IMR-90 (cell line): ENCODE measurements around the gene BCL2L12. TPM values are rescaled to one million over a fixed set of nuclear protein-coding genes. Genes with fewer than 3 reads are reported as not detected.
A peak's percentile ranks its signal among the peaks of the same experiment; 100 is the strongest.

ENCODE experiments used
- ATAC-seq: fragments of 200-7000 bp; cut with Tn5 transposase; 2 replicates; pipeline ENCODE4 v1.9.1; 2020; ENCODE audit warnings: low read depth, mild to moderate bottlenecking, moderate library complexity
- BruUV-seq: library from RNA; stranded (reverse); fragments of 400-500 nt; replicated peaks from 2 replicates; lab custom pipeline; 2021; lab: Mats Ljungman, UMichigan
- CTCF ChIA-PET: fragments of 300-600 bp; formaldehyde crosslinking; extraction: SDS; loops from one replicate; lab custom pipeline; 2021; ENCODE audit warnings: antibody characterized with exemption; lab: Yijun Ruan, JAX
- POLR2A ChIA-PET: fragments of 300-600 bp; sonication (Branson Sonifier 250); formaldehyde crosslinking; loops from one replicate; lab custom pipeline; 2022; ENCODE audit warnings: antibody characterized with exemption; ENCODE audit not compliant: unreplicated experiment; lab: Charles Lee
- DNase-seq: peaks from one replicate; pipeline ENCODE4 v3.0.0; 2013
- H2AFZ ChIP-seq: replicated peaks from 2 replicates; pipeline ENCODE3; 2013; ENCODE audit warnings: low read length, mild to moderate bottlenecking; ENCODE audit not compliant: poor library complexity
- H2AK5ac ChIP-seq: 2 replicates; pipeline ENCODE4 v1.6.1; 2013; ENCODE audit warnings: low read depth, low read length, inconsistent platforms
- H2AK9ac ChIP-seq: replicated peaks from 2 replicates; pipeline ENCODE3; 2013; ENCODE audit warnings: mild to moderate bottlenecking, low read depth, low read length, moderate library complexity; ENCODE audit not compliant: poor library complexity
- H2BK120ac ChIP-seq: 2 replicates; pipeline ENCODE4 v1.6.1; 2013; ENCODE audit warnings: low read depth, low read length, inconsistent platforms
- H2BK15ac ChIP-seq: 3 replicates; pipeline ENCODE4 v1.6.1; 2013; ENCODE audit warnings: low read depth, low read length, inconsistent platforms
- H2BK20ac ChIP-seq: 2 replicates; pipeline ENCODE4 v1.6.1; 2013; ENCODE audit warnings: low read depth, mild to moderate bottlenecking, inconsistent platforms, low read length, moderate library complexity
- H2BK5ac ChIP-seq: 2 replicates; pipeline ENCODE4 v1.6.1; 2013; ENCODE audit warnings: mild to moderate bottlenecking, low read depth, low read length, inconsistent platforms; ENCODE audit not compliant: poor library complexity, severe bottlenecking
- H3K14ac ChIP-seq: replicated peaks from 2 replicates; pipeline ENCODE4 v1.6.1; 2013; ENCODE audit warnings: low read depth, low read length, inconsistent platforms
- H3K18ac ChIP-seq: 2 replicates; pipeline ENCODE4 v1.6.1; 2013; ENCODE audit warnings: low read depth, low read length, control low read depth
- H3K23ac ChIP-seq: 2 replicates; pipeline ENCODE4 v1.6.1; 2013; ENCODE audit warnings: low read depth, low read length, inconsistent platforms
- H3K27ac ChIP-seq: 2 replicates; pipeline ENCODE4 v1.5.1; 2013; ENCODE audit warnings: mild to moderate bottlenecking, control low read depth, low read length; ENCODE audit not compliant: insufficient read depth
- H3K27me3 ChIP-seq: 2 replicates; pipeline ENCODE4 v1.6.1; 2013; ENCODE audit warnings: low read length; ENCODE audit not compliant: control insufficient read depth, insufficient read depth
- H3K36me3 ChIP-seq: 2 replicates; pipeline ENCODE4 v1.6.1; 2013; ENCODE audit warnings: low read length, mixed read lengths; ENCODE audit not compliant: control insufficient read depth, insufficient read depth
- H3K4ac ChIP-seq: 2 replicates; pipeline ENCODE4 v1.6.1; 2013; ENCODE audit warnings: low read depth, low read length, inconsistent platforms
- H3K4me1 ChIP-seq: 2 replicates; pipeline ENCODE4 v1.6.1; 2013; ENCODE audit warnings: low read length, mixed read lengths; ENCODE audit not compliant: control insufficient read depth, insufficient read depth
- H3K4me2 ChIP-seq: 2 replicates; pipeline ENCODE4 v1.6.1; 2013; ENCODE audit warnings: low read depth, mild to moderate bottlenecking, control low read depth, low read length, moderate library complexity
- H3K4me3 ChIP-seq: 2 replicates; pipeline ENCODE4 v1.5.1; 2013; ENCODE audit warnings: low read depth, mild to moderate bottlenecking, control low read depth, low read length, moderate library complexity; ENCODE audit not compliant: insufficient read depth
- H3K56ac ChIP-seq: 2 replicates; pipeline ENCODE4 v1.6.1; 2013; ENCODE audit warnings: low read length, inconsistent platforms; ENCODE audit not compliant: insufficient read depth; ENCODE audit errors: extremely low read depth
- H3K79me1 ChIP-seq, 2 experiments: 2 replicates each; pipeline ENCODE4 v1.6.1; 2013; ENCODE audit warnings: low read length in 2 of 2, inconsistent platforms in 1 of 2, low read depth in 1 of 2
- H3K9ac ChIP-seq: 2 replicates; pipeline ENCODE4 v1.6.1; 2013; ENCODE audit warnings: low read depth, low read length, control low read depth
- H3K9me1 ChIP-seq: 2 replicates; pipeline ENCODE4 v1.6.1; 2013; ENCODE audit warnings: low read length, inconsistent platforms; ENCODE audit not compliant: insufficient read depth
- H3K9me3 ChIP-seq: 2 replicates; pipeline ENCODE4 v1.6.1; 2013; ENCODE audit warnings: low read length; ENCODE audit not compliant: control insufficient read depth, insufficient read depth
- H4K20me1 ChIP-seq: 2 replicates; pipeline ENCODE4 v1.6.1; 2013; ENCODE audit warnings: low read length, inconsistent platforms; ENCODE audit not compliant: insufficient read depth
- H4K5ac ChIP-seq: 2 replicates; pipeline ENCODE4 v1.6.1; 2013; ENCODE audit warnings: mild to moderate bottlenecking, low read depth, low read length, control low read depth
- H4K8ac ChIP-seq, 2 experiments: 2 replicates each; pipeline ENCODE4 v1.6.1; 2013; ENCODE audit warnings: low read depth in 2 of 2, low read length in 2 of 2, control low read depth in 1 of 2, inconsistent platforms in 1 of 2
- H4K91ac ChIP-seq: 2 replicates; pipeline ENCODE4 v1.6.1; 2013; ENCODE audit warnings: low read depth, low read length, inconsistent platforms; ENCODE audit not compliant: insufficient read depth
- CEBPB ChIP-seq: IDR thresholded peaks from 2 replicates; pipeline ENCODE4 v1.6.1; 2012; ENCODE audit warnings: low read depth, low read length, improper control_type of control experiment
- MXI1 ChIP-seq: IDR thresholded peaks from 2 replicates; pipeline ENCODE4 v1.6.1; 2012; ENCODE audit warnings: low read depth, mild to moderate bottlenecking, low read length, moderate library complexity, borderline replicate concordance
- RFX5 ChIP-seq: IDR thresholded peaks from 2 replicates; pipeline ENCODE4 v1.8.0; 2012; ENCODE audit warnings: low read depth, mild to moderate bottlenecking, low read length, moderate library complexity
- WGBS, 2 experiments: methylation state at CpG; one replicate each; pipeline versions ENCODE4 v1.1.5 to v1.1.7; 2013; ENCODE audit warnings: missing lambda C conversion rate in 2 of 2; ENCODE audit not compliant: insufficient read length in 1 of 2; ENCODE audit errors: extremely low coverage in 2 of 2; 5-methylcytosine and 5-hydroxymethylcytosine counted together
- dilution Hi-C: fragments of 300-500 bp; cut with HindIII; formaldehyde crosslinking; loops from one replicate; pipeline ENCODE4 v1.14.3; 2018; ENCODE audit warnings: low sequenced_read_pairs; ENCODE audit not compliant: unreplicated experiment
- in situ Hi-C: fragments of 300-500 bp; cut with MboI; formaldehyde crosslinking; loops from 3 replicates; pipeline ENCODE4 v1.14.3; 2019; ENCODE audit warnings: low sequenced_read_pairs, inconsistent platforms, mixed read lengths
- intact Hi-C: fragments of 100-400 bp; cut with micrococcal nuclease; formaldehyde crosslinking; loops from 2 replicates; pipeline ENCODE4 v1.10.0; 2022
- polyA plus RNA-seq, 3 experiments: library from polyadenylated mRNA; depleted of rRNA; stranded (reverse); fragments of >200 nt; gene quantifications; 2 replicates each; pipeline ENCODE4 v1.2.3, GENCODE V29; 2012; ENCODE audit warnings: low replicate concordance in 1 of 3
- total RNA-seq: library from RNA; depleted of rRNA; stranded (reverse); fragments of >200 nt; gene quantifications from 2 replicates; pipeline ENCODE4 v1.2.3, GENCODE V29; 2012
- TF ChIP-seq, protein P1 (sequence below): conservative IDR thresholded peaks from 2 replicates; pipeline ENCODE4 v1.5.1; 2012; ENCODE audit warnings: mild to moderate bottlenecking, low read depth, low read length, improper control_type of control experiment

BCL2L12 gene
- total and polyA plus RNA-seq, 2 of the 4 experiments (the other 2 are of a cell fraction): 3.9 to 32.6 TPM

- no peak overlapping the region for H2AK5ac ChIP-seq
- no peak overlapping the region for H2BK20ac ChIP-seq
- H3K4me1 ChIP-seq: peaks cover 5% of the 10 kb centered on the region
- ChIA-PET POLR2A (no interaction called here), CTCF (no interaction called here)
- no peak overlapping the region for H3K56ac ChIP-seq
- dilution Hi-C loops: no loop called here
- no peak overlapping the region for H3K4ac ChIP-seq
- no peak overlapping the region for H3K18ac ChIP-seq
- H4K91ac ChIP-seq: no peak overlapping the region
- H2BK15ac ChIP-seq: no peak overlapping the region
- no peak overlapping the region for H3K23ac ChIP-seq
- WGBS, 2 experiments: 82% methylated on average over 5 of the region's 24 CpGs; no CpG with 5 or more reads in 1 of the 2 experiments
- no peak overlapping the region for H2BK5ac ChIP-seq
- DNase-seq: peak; percentile 50
- H2AFZ ChIP-seq: peak overlapping the region; percentile 59
- H2AK9ac ChIP-seq: peak overlapping the region; percentile 90
- no peak overlapping the region for H2BK120ac ChIP-seq
- no peaks in the 10 kb centered on the region for H3K9me3 ChIP-seq
- TF ChIP-seq, protein P1, sequence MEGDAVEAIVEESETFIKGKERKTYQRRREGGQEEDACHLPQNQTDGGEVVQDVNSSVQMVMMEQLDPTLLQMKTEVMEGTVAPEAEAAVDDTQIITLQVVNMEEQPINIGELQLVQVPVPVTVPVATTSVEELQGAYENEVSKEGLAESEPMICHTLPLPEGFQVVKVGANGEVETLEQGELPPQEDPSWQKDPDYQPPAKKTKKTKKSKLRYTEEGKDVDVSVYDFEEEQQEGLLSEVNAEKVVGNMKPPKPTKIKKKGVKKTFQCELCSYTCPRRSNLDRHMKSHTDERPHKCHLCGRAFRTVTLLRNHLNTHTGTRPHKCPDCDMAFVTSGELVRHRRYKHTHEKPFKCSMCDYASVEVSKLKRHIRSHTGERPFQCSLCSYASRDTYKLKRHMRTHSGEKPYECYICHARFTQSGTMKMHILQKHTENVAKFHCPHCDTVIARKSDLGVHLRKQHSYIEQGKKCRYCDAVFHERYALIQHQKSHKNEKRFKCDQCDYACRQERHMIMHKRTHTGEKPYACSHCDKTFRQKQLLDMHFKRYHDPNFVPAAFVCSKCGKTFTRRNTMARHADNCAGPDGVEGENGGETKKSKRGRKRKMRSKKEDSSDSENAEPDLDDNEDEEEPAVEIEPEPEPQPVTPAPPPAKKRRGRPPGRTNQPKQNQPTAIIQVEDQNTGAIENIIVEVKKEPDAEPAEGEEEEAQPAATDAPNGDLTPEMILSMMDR: 0 out of 2 replicates have a peak, but pooled peaks have one; percentile 23
- no peak for TF ChIP-seq RFX5
- no peak for TF ChIP-seq CEBPB
- no peak for TF ChIP-seq MXI1
- peaks cover 14% of the 10 kb centered on the region for H3K36me3 ChIP-seq
- peaks cover 6 to 54% of the 10 kb centered on the region in 2 experiments; a peak in 3 of 4 replicates for H3K79me1 ChIP-seq
- no peak overlapping the region for H4K5ac ChIP-seq
- H3K9ac ChIP-seq: no peak overlapping the region
- H3K4me2 ChIP-seq: no peak overlapping the region
- in situ Hi-C loops: no loop called here
- BruUV-seq: no TSS peak
- H3K27ac ChIP-seq: no peak overlapping the region
- peaks cover 9% of the 10 kb centered on the region; the same call in 1 of the 2 replicates for H3K9me1 ChIP-seq
- no peaks in the 10 kb centered on the region for H4K20me1 ChIP-seq
- intact Hi-C loops: no loop called here
- no peaks in the 10 kb centered on the region for H3K27me3 ChIP-seq
- ATAC-seq: no peak
- H4K8ac ChIP-seq: no peak overlapping the region
- H3K4me3 ChIP-seq: no peak overlapping the region
- H3K14ac ChIP-seq: no peak overlapping the region
Measured at GRCh38 chr19:49635530-49636232, 30.1 kb upstream of the BCL2L12 start.
